H7 (cell line): ENCODE results near the gene HHIPL1. TPM values are rescaled to one million over a fixed set of nuclear protein-coding genes. Genes with fewer than 3 reads are reported as not detected.
"Not testable (repeated sequence)": the region's sequence is repeated elsewhere in the genome, so short reads cannot be mapped to it uniquely, and the experiment has no call there.

ENCODE experiments used
- DNase-seq: peaks from one replicate; pipeline ENCODE4 v3.0.0; 2012
- H3K27me3 ChIP-seq: 2 replicates; pipeline ENCODE4 v1.6.0; 2011; ENCODE audit warnings: mild to moderate bottlenecking, low read length; ENCODE audit not compliant: control insufficient read depth, insufficient read depth
- H3K36me3 ChIP-seq: replicated peaks from 2 replicates; pipeline ENCODE4 v1.5.1; 2011; ENCODE audit warnings: low read length; ENCODE audit not compliant: control insufficient read depth, insufficient read depth
- H3K4me3 ChIP-seq: 2 replicates; pipeline ENCODE4 v1.5.1; 2011; ENCODE audit warnings: low read depth, mild to moderate bottlenecking, control low read depth, low read length, moderate library complexity; ENCODE audit not compliant: insufficient read depth
- total RNA-seq: library from RNA; depleted of rRNA; stranded (reverse); fragments of >200 nt; shearing (Covaris generic); gene quantifications from 2 replicates; pipeline ENCODE4 v1.2.3, GENCODE V29; 2014

The HHIPL1 gene
- total RNA-seq, 1 experiment from 2014 or later: 3.4 TPM

GRCh38 chr14:99642771-99643170, 2.2 kb upstream of the HHIPL1 start:
- H3K27me3 ChIP-seq: peaks cover 20% of the 10 kb centered on the region
- not testable (repeated sequence) for H3K4me3 ChIP-seq, H3K36me3 ChIP-seq, DNase-seq

- H3K4me3 ChIP-seq: no peak overlapping the region
- H3K36me3 ChIP-seq: no peaks in the 10 kb centered on the region
- peaks cover 20% of the 10 kb centered on the region for H3K27me3 ChIP-seq
- DNase-seq: no peak
Measured at GRCh38 chr14:99643343-99643742, 1.6 kb upstream of the HHIPL1 start.

GRCh38 chr14:99644035-99644587, 818 bp upstream of the HHIPL1 start:
- DNase-seq: no peak
- H3K4me3 ChIP-seq: peak overlapping the region; percentile 55; the same call in 1 of the 2 replicates

GRCh38 chr14:99645545-99646505, 896 bp downstream of the HHIPL1 start:
- DNase-seq: no peak
- peak overlapping the region; percentile 55 for H3K4me3 ChIP-seq
- H3K36me3 ChIP-seq: no peaks in the 10 kb centered on the region
- H3K27me3 ChIP-seq: peaks cover 20% of the 10 kb centered on the region

More at GRCh38 chr14:99644035-99644587, 818 bp upstream of the HHIPL1 start:
- no peaks in the 10 kb centered on the region for H3K36me3 ChIP-seq
- peaks cover 20% of the 10 kb centered on the region for H3K27me3 ChIP-seq

GRCh38 chr14:99647411-99647810, 2.5 kb downstream of the HHIPL1 start:
- Histone ChIP-seq H3K27me3 (peaks cover 20% of the 10 kb centered on the region), H3K36me3 (no peaks in the 10 kb centered on the region), H3K4me3 (no peak overlapping the region)
- DNase-seq: no peak

- DNase-seq: no peak
- Histone ChIP-seq H3K27me3 (peaks cover 20% of the 10 kb centered on the region), H3K36me3 (no peaks in the 10 kb centered on the region), H3K4me3 (no peak overlapping the region)
Measured at GRCh38 chr14:99648027-99648784, 3.3 kb downstream of the HHIPL1 start.

- Histone ChIP-seq H3K4me3 (no peak overlapping the region), H3K36me3 (no peaks in the 10 kb centered on the region), H3K27me3 (peaks cover 18% of the 10 kb centered on the region)
- DNase-seq: no peak
Measured at GRCh38 chr14:99649219-99649618, 4.3 kb downstream of the HHIPL1 start.

GRCh38 chr14:99649643-99650042, 4.7 kb downstream of the HHIPL1 start:
- no peak for DNase-seq
- H3K36me3 ChIP-seq: no peaks in the 10 kb centered on the region

GRCh38 chr14:99650189-99650588, 5.3 kb downstream of the HHIPL1 start:
- no peaks in the 10 kb centered on the region for H3K36me3 ChIP-seq
- DNase-seq: no peak
- H3K27me3 ChIP-seq: peaks cover 9% of the 10 kb centered on the region
- no peak overlapping the region for H3K4me3 ChIP-seq

More at GRCh38 chr14:99649643-99650042, 4.7 kb downstream of the HHIPL1 start:
- Histone ChIP-seq H3K4me3 (no peak overlapping the region), H3K27me3 (peaks cover 15% of the 10 kb centered on the region)

GRCh38 chr14:99651953-99652746, 7.2 kb downstream of the HHIPL1 start:
- Histone ChIP-seq H3K27me3 (no peaks in the 10 kb centered on the region), H3K4me3 (no peak overlapping the region), H3K36me3 (no peaks in the 10 kb centered on the region)

GRCh38 chr14:99654235-99654985, 9.5 kb downstream of the HHIPL1 start:
- Histone ChIP-seq H3K4me3 (no peak overlapping the region), H3K27me3 (no peaks in the 10 kb centered on the region), H3K36me3 (no peaks in the 10 kb centered on the region)
- no peak for DNase-seq

More at GRCh38 chr14:99651953-99652746, 7.2 kb downstream of the HHIPL1 start:
- no peak for DNase-seq

- Histone ChIP-seq H3K36me3 (no peaks in the 10 kb centered on the region), H3K27me3 (no peaks in the 10 kb centered on the region; the same call in 1 of the 2 replicates), H3K4me3 (no peak overlapping the region)
- no peak for DNase-seq
Measured at GRCh38 chr14:99655521-99655920, 10.6 kb downstream of the HHIPL1 start.

GRCh38 chr14:99656171-99656570, 11.2 kb downstream of the HHIPL1 start:
- H3K4me3 ChIP-seq: no peak overlapping the region
- DNase-seq: no peak
- H3K36me3 ChIP-seq: no peaks in the 10 kb centered on the region
- peaks cover 2% of the 10 kb centered on the region; the same call in 1 of the 2 replicates for H3K27me3 ChIP-seq
